Activated CD4-positive, alpha-beta memory T cell treated with anti-CD3 and anti-CD28 coated beads, Interleukin-2, amount 10 ng/mL, durations not matched to agents 7 days and 5 days (primary cell): ENCODE measurements around the gene PARD6G. TPM values are rescaled to one million over a fixed set of nuclear protein-coding genes. Genes with fewer than 3 reads are reported as not detected.
"Not testable (repeated sequence)": the region's sequence is repeated elsewhere in the genome, so short reads cannot be mapped to it uniquely, and the experiment has no call there.

ENCODE experiments used
- CTCF ChIA-PET: fragments of 350-600 bp; sonication (Branson Sonifier 250); formaldehyde crosslinking; loops from one replicate; lab custom pipeline; 2021; ENCODE audit warnings: antibody characterized with exemption, inconsistent platforms; lab: Charles Lee
- POLR2A ChIA-PET: fragments of 350-600 bp; sonication (Branson Sonifier 250); formaldehyde crosslinking; loops from one replicate; lab custom pipeline; 2021; ENCODE audit warnings: antibody characterized with exemption; lab: Charles Lee
- DNase-seq: peaks from one replicate; pipeline ENCODE4 v3.0.0-alpha.2; 2020
- H3K27ac Mint-ChIP-seq: one replicate; pipeline ENCODE4 v1.8.0; 2021; ENCODE audit warnings: mild to moderate bottlenecking, mixed read lengths
- H3K27me3 Mint-ChIP-seq: one replicate; pipeline ENCODE4 v1.8.0; 2021; ENCODE audit warnings: mixed read lengths
- H3K36me3 Mint-ChIP-seq: one replicate; pipeline ENCODE4 v1.8.0; 2021; ENCODE audit warnings: low read depth, mixed read lengths
- H3K4me1 Mint-ChIP-seq: one replicate; pipeline ENCODE4 v1.8.0; 2021; ENCODE audit warnings: mixed read lengths
- H3K4me3 Mint-ChIP-seq: one replicate; pipeline ENCODE4 v1.8.0; 2021; ENCODE audit warnings: mild to moderate bottlenecking, mixed read lengths
- H3K9me3 Mint-ChIP-seq: one replicate; pipeline ENCODE4 v1.8.0; 2021; ENCODE audit warnings: mixed read lengths
- total RNA-seq, 2 experiments: library from RNA; stranded (reverse); gene quantifications; one replicate each; pipeline ENCODE4 v1.2.3, GENCODE V29; 2021

The PARD6G gene
- total RNA-seq, 2 experiments from 2014 or later: 0.20 to 0.33 TPM

DNA sequence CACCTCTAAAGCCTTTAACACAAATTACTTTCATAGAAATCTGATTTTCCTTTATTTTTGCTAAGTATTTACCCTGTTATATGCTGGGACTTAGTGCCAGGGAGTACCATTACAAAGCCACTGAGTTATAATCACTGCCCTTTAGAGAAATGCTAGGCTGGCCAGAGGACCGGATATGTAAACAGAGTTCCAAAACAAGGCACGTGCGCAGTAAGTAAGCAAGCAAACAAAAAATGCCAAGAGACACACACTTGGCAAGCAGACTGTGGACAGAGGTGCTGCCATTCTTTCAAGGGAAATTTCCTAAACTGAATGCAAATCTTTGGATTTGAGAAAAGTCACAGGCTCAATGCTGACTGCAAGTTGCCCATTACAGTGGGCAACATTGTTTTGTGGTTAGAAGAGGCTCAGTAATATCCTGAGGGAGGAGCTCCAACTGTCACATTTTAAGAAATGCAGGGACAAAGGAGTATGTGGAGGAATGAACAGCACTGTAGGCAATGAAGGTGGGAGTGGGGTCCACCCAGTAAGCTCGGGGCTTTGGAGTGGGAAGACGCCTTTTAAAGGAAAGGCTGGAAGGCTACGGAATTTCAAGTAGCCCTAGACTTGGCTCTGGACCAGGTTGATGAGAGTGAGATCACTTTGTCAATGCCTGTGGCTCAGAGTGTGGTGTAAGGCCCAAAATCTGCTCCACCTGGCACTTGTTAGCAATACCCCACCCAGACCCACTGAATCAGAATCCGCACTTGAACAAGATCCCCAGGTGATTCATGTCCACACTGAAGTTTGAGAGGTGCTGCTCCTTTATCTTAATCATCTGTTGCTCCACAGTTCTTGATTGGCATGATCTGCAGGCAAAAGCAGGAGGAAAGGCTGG, 2.1 kb upstream of the PARD6G start:
- H3K27me3 Mint-ChIP-seq: peaks cover 39% of the 10 kb centered on the region
- CTCF ChIA-PET: no interaction called here

DNA sequence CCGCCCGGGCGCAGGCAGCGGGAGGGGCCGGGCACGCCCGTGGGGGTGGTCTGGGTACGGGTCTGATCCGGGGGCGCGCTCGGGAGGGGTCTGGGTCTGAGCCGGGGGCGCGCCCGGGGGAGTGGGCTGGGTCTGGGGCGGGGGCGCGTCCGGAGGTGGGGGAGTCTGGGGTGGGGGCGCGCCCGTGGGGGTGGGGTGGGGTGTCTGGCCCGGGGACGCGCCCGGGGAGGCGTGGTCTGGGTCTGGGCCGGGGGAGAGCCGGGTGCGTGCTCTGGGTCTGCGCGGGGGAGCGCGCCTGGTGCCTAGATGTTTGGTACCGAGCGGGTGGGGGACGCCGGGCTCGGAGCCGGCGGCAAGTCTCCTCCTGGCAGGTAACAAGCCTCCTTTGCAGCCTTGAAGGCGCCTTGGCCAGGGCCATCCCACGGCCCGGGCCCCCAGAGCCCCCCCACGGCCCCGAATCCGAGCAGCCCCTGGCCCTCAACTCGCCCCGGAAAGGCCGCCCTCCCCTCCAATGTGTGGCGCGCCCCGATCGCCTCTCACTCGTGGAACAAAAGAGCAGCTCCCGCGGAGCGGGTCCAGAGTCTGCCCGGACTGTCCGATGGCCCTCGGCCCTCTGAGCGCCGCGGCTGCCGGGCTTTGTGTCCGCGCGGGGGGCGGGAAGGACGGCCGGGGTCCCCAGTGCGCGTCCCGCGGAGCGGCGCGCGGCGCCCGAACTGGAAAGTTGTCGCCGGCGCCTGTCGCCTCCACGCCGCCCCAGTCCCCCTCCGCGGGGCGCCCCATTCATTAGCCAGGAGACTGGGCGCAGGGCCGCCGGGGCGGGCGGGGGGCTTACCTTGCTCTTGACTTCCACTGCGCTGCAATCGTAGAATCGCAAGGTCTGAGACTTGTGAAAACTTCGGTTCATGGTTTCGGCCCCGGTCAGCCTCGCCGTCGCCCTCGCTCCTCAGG, 595 bp downstream of the PARD6G start:
- POLR2A ChIA-PET: no interaction called here
- CTCF ChIA-PET: no interaction called here
- H3K9me3 Mint-ChIP-seq: no peaks in the 10 kb centered on the region
- H3K27me3 Mint-ChIP-seq: peaks cover 49% of the 10 kb centered on the region
- no peak for DNase-seq
- H3K4me3 Mint-ChIP-seq: no peak overlapping the region
- no peak overlapping the region for H3K27ac Mint-ChIP-seq
- H3K4me1 Mint-ChIP-seq: peaks cover 3% of the 10 kb centered on the region
- no peaks in the 10 kb centered on the region for H3K36me3 Mint-ChIP-seq

More for the DNA sequence above, 2.1 kb upstream of the PARD6G start:
- POLR2A ChIA-PET: no interaction called here
- Mint-ChIP-seq H3K9me3 (no peaks in the 10 kb centered on the region), H3K27ac (no peak overlapping the region), H3K4me1 (peaks cover 3% of the 10 kb centered on the region), H3K4me3 (no peak overlapping the region), H3K36me3 (no peaks in the 10 kb centered on the region)
- DNase-seq: no peak

- H3K9me3 Mint-ChIP-seq: no peaks in the 10 kb centered on the region
- peaks cover 3% of the 10 kb centered on the region for H3K4me1 Mint-ChIP-seq
- no peaks in the 10 kb centered on the region for H3K36me3 Mint-ChIP-seq
- no peak overlapping the region for H3K27ac Mint-ChIP-seq
- POLR2A ChIA-PET: no interaction called here
- CTCF ChIA-PET: no interaction called here
- no peak for DNase-seq
- H3K27me3 Mint-ChIP-seq: peaks cover 49% of the 10 kb centered on the region
- peak overlapping the region; percentile 47 for H3K4me3 Mint-ChIP-seq
Measured at GRCh38 chr18:80245781-80246444, 1.4 kb downstream of the PARD6G start.

- CTCF ChIA-PET: no interaction called here
- POLR2A ChIA-PET: no interaction called here
Measured at GRCh38 chr18:80244956-80245730, 2.2 kb downstream of the PARD6G start.

DNA sequence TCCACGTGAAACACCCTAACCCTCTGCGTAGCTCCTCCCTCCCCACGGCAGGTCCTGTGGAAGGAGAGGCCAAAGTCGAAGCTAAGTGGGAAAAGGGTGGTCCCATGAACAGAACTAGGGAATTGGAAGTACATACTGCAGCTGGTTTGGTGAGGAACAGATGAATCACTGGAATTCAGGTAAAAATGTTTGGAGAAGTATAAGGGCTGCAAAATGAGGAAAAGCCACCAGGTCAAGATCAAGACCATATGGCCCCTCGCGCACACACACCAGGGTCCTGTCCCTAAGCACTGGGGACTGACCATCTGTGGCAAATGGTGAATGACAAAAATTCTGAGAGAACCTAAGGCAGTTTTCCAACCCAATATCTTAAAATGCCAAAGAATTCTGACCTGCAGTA, 3.1 kb downstream of the PARD6G start:
- no peak overlapping the region for H3K27ac Mint-ChIP-seq
- H3K4me1 Mint-ChIP-seq: peaks cover 3% of the 10 kb centered on the region
- H3K27me3 Mint-ChIP-seq: peaks cover 45% of the 10 kb centered on the region
- POLR2A ChIA-PET: no interaction called here
- no peak overlapping the region for H3K4me3 Mint-ChIP-seq
- CTCF ChIA-PET: interaction anchor here (0.8 kb wide), 1 partner anchor 73 kb away, joined by 3 read pairs; no protein-coding TSS in a partner anchor
- H3K9me3 Mint-ChIP-seq: no peaks in the 10 kb centered on the region
- no peaks in the 10 kb centered on the region for H3K36me3 Mint-ChIP-seq
- DNase-seq: no peak

More at GRCh38 chr18:80244956-80245730, 2.2 kb downstream of the PARD6G start:
- Mint-ChIP-seq H3K36me3 (no peaks in the 10 kb centered on the region), H3K27me3 (peaks cover 53% of the 10 kb centered on the region), H3K4me1 (peaks cover 3% of the 10 kb centered on the region), H3K27ac (no peak overlapping the region), H3K4me3 (peak overlapping the region; percentile 10), H3K9me3 (no peaks in the 10 kb centered on the region)
- no peak for DNase-seq

GRCh38 chr18:80243204-80243603, 4.1 kb downstream of the PARD6G start:
- Mint-ChIP-seq H3K9me3 (no peaks in the 10 kb centered on the region), H3K27me3 (peaks cover 38% of the 10 kb centered on the region), H3K36me3 (no peaks in the 10 kb centered on the region), H3K4me1 (peaks cover 3% of the 10 kb centered on the region), H3K4me3 (no peak overlapping the region), H3K27ac (no peak overlapping the region)
- CTCF ChIA-PET: no interaction called here
- no peak for DNase-seq
- POLR2A ChIA-PET: no interaction called here

DNA sequence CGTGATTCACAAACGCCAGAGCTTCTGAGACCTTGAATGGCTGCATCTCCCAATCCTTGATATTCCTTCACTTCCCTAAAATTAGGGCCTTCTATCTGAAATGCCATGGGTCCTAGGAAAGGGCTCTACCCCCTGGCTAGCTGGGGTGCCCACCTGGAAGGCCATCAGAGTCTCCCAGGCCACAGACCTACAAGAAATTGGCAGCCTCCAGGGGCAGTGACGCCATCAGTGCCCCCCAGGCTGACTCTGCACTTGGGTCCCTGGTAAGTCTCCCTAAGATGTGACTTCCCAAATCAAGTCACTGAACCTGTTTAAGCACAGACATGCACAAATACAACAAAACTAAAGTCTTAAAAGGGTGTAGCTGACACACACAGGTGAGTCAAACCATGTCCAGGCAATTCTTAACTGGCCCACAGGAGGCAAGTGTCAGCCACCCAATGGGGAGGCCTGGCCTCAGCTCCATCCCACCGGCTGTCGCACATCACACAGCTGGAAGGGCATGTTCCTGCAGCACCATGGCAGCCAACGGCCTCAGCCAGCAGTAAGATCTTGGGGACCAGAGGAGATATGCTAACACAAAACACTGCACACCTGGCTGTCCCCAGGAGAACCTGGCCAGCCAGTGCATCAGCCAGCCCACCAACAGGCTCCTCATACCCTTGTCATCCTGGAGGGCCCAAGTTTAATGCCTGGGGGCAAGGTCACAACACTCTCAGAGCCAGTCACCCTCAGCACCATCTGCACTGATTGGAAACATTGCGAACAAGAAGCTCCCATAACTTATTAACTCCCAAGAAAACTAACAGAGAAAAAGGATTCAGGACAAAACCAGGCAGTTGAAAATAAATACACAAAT, 5.2 kb downstream of the PARD6G start:
- H3K27ac Mint-ChIP-seq: no peak overlapping the region
- peaks cover 3% of the 10 kb centered on the region for H3K4me1 Mint-ChIP-seq
- H3K36me3 Mint-ChIP-seq: no peaks in the 10 kb centered on the region
- no peaks in the 10 kb centered on the region for H3K9me3 Mint-ChIP-seq
- no peak overlapping the region for H3K4me3 Mint-ChIP-seq
- no peak for DNase-seq
- H3K27me3 Mint-ChIP-seq: peaks cover 36% of the 10 kb centered on the region
- ChIA-PET CTCF (no interaction called here), POLR2A (no interaction called here)

DNA sequence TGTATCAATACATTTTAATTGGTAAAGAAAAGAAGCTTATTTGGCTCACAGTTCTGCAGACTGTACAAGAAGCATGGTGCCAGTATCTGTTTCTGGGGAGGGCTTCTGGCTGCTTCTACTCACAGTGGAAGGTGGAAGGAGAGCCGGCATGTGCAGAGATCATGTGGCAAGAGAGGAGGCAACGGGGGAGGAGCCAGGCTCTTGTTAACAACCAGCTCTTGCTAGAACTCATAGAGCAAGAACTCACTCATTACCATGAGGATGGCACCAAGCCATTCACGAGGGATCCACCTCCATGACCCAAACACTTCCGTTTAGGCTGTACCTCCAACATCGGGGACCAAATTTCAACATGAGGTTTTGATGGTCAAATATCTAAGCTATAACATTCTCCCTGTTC, 7.5 kb downstream of the PARD6G start:
- no peak for DNase-seq
- Mint-ChIP-seq H3K4me1 (no peaks in the 10 kb centered on the region), H3K9me3 (no peaks in the 10 kb centered on the region), H3K36me3 (no peaks in the 10 kb centered on the region), H3K27ac (no peak overlapping the region), H3K4me3 (no peak overlapping the region), H3K27me3 (peaks cover 30% of the 10 kb centered on the region)
- POLR2A ChIA-PET: no interaction called here
- CTCF ChIA-PET: interaction anchor here (1.4 kb wide), 1 partner anchor 69 kb away, joined by 3 read pairs; no protein-coding TSS in a partner anchor

DNA sequence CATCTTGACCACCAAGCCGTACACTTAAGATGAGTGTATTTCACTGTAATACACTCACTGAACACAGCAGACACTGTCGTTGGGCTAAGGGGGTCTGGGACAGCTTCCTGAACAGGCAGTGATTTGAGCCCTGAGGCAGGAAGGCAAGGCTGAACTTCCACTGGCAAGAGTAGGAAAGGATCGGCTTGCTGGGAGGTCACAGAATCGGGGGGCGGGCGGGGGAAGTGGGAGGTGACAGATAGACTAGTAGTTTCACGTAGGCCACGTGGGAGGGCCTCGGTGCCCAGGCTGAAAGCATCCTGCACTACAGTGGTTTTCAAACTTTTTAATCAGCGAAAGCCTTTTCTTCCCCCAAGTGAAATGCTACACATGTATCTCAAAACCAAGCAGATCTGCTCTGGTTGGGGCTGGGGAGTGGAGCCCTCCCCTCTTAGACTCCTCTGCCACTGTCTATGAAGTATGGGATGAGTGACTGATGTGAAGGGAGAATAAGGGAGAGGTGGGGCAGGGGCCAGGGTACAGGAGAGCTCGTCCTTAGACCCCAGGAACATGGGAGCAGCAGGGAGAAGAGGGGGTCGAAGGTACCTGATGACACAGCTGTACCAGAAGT, 8.6 kb downstream of the PARD6G start:
- CTCF ChIA-PET: interaction anchor here (1.4 kb wide), 1 partner anchor 68 kb away, joined by 3 read pairs; no protein-coding TSS in a partner anchor
- H3K4me1 Mint-ChIP-seq: no peaks in the 10 kb centered on the region
- H3K36me3 Mint-ChIP-seq: no peaks in the 10 kb centered on the region
- POLR2A ChIA-PET: no interaction called here
- H3K4me3 Mint-ChIP-seq: no peak overlapping the region
- peaks cover 23% of the 10 kb centered on the region for H3K27me3 Mint-ChIP-seq
- H3K27ac Mint-ChIP-seq: no peak overlapping the region
- no peaks in the 10 kb centered on the region for H3K9me3 Mint-ChIP-seq
- no peak for DNase-seq

DNA sequence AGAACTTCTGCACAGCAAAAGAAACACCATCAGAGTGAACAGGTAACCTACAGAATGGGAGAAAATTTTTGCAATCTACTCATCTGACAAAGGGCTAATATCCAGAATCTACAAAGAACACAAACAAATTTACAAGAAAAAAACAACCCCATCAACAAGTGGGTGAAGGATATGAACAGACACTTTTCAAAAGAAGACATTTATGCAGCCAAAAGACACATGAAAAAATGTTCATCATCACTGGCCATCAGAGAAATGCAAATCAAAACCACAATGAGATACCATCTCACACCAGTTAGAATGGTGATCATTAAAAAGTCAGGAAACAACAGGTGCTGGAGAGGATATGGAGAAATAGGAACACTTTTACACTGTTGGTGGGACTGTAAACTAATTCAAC, 9.8 kb downstream of the PARD6G start:
- H3K4me1 Mint-ChIP-seq, H3K4me3 Mint-ChIP-seq, H3K27ac Mint-ChIP-seq, H3K9me3 Mint-ChIP-seq, POLR2A ChIA-PET, H3K36me3 Mint-ChIP-seq, CTCF ChIA-PET, DNase-seq: not testable (repeated sequence)
- peaks cover 19% of the 10 kb centered on the region for H3K27me3 Mint-ChIP-seq

DNA sequence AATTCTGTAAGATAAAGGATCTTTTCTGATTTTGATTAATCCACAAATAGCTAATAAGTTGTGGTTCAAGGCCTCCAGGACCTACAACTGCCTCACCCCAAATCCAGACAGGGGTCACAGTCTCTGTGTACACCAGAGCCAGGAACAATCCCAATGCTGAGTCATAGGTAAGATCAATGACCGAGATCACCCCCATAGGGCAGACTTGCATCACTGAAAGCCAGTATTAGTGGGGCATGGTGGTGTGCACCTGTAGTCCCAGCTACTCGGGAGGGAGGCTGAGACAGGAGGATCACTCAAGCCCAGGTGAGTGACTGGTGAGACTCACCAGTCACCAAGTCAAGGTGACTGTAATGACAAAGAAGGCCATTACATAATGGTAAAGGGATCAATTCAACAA, 12.9 kb downstream of the PARD6G start:
- CTCF ChIA-PET: no interaction called here
- no peak overlapping the region for H3K4me3 Mint-ChIP-seq

More for the DNA sequence above, 12.9 kb downstream of the PARD6G start:
- Mint-ChIP-seq H3K4me1 (no peaks in the 10 kb centered on the region), H3K27ac (no peak overlapping the region), H3K9me3 (no peaks in the 10 kb centered on the region), H3K36me3 (no peaks in the 10 kb centered on the region), H3K27me3 (peaks cover 14% of the 10 kb centered on the region)
- POLR2A ChIA-PET: no interaction called here
- DNase-seq: no peak
